GM18502 (cell line): ENCODE data around the gene ITGA8.

ENCODE experiments used
- ATAC-seq: cut with Tn5 transposase; IDR thresholded peaks from one replicate; pipeline ENCODE4 v1.9.1; 2021; ENCODE audit warnings: mild to moderate bottlenecking; ENCODE audit not compliant: unreplicated experiment, poor library complexity

Gene ITGA8

DNA sequence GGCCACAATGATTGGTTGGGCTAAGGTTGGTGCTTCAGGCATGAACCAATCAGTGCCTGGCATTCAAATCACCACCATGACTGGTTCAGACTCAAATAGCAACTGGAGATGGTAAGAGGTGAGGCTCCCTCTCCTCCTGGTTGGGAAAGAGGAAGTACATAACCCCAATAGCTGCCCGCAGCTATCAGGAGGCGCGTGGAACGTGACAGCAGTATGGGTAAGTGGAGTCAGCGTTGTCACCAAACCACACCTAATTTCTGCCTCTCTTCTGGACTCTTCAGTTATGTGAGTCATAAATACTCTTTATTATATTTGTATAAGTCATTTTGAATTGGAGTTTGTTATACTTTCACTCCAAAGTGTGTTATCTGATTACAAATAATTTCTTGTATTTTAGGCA, 17.9 kb upstream of the ITGA8 start:
- no peak for ATAC-seq

DNA sequence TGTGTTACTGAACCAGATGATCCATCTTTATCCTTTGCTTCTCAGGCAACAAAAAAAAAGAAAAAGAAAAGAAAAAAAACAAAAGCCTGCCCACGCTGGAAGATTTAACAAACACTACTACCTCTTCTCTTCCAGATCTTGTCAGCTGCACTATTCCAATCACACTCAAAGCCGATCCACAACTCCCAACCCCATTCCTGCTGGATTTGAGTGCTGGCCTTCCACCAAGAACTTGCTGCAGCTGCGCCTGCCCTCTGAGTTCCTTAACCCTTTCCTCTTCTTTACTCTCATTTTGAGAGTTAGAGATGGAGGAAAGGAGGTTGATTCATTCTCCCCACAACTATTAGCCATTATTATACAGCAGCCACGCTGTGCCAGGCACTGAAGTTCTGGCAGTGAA, 16.0 kb upstream of the ITGA8 start:
- ATAC-seq: no peak

DNA sequence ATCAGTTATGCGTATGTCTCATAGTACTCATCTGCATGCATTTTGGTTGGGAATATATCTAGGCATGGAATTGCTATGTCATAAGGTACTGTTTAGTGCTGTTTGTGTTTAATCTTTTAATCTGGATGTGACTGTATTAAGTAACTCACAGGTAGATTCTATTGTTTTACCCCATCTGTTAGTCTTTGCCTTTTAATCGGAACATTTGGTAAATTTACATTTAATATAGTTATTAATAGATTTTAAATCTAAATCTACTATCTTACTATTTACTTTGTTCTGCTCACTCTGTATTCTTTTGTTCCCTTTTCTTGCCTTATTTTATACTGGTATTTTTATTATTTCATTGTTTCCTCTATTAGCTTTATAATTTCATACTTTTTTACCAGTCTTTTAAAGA, 10.6 kb upstream of the ITGA8 start:
- no peak for ATAC-seq

DNA sequence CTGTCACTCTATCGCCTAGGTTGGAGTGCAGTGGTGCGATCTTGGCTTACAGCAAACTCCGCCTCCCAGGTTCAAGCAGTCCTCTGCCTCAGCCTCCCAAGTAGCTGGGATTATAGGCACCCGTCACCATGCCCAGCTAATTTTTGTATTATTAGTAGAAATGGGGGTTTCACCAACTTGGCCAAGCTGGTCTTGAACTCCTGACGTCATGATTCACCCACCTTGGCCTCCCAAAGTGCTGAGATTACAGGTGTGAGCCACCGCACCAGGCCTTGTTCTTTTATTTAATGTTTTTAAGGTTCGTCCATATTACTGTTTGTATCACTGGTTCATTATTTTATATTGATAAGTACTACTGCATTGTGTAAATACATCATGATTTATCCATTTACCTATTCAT, 10.2 kb upstream of the ITGA8 start:
- no peak for ATAC-seq

DNA sequence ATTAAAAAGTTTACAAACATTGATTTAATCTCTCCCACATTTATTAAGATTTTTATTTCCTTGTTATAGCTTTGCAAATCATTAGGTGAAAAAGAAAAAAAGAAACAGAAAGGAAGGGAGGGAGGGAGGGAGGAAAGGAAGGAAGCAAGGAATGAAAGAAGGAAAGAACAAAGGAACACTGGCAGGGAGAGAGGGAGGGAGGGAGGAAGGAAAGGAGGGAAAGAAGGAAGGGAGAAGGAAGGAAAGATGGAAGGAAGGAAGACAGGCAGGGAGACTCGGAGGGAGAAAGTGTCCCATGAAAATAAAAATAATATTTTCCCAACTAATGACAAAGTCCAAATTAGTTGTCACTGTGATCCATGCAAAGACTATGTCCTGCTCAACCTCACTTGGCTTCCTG, 6.3 kb upstream of the ITGA8 start:
- no peak for ATAC-seq

DNA sequence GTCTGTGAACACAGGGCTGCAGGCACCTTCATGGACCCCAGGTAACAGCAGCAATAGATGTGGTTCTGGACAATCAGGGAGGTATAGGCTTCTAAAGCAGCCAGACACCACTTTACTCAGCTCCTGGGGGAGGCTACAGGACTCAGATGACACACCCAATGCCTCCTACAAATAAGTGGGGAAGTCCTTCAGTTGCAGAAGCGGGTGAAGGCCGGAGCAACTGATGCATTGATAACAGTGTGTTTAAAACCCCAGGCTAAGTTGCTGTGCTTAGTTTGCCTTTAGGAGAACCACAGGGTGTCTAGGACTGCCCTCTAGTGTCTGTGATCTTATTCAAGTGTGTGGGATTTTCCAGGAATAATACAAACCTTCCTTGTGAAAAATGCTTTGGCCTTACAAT, 5.9 kb upstream of the ITGA8 start:
- no peak for ATAC-seq

DNA sequence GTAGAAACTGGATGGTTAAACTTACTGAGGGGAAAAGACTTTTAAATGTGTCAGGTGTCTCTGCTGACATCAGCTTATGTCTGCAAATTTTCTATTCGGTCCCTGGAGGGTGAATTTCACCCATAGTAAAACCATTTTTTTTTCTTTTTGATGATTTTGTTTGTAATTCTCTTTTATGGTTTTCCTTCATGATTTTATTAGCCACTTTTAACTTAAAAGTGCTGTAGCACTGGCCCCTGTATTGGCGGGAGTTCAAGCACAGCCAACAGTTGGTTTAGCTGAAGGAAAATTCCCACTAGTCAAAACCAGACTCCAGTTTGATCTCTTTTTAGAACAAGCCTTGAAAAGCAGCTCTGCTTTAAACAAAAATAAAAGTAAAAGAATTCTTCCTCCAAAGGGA, 5.0 kb upstream of the ITGA8 start:
- ATAC-seq: no peak

DNA sequence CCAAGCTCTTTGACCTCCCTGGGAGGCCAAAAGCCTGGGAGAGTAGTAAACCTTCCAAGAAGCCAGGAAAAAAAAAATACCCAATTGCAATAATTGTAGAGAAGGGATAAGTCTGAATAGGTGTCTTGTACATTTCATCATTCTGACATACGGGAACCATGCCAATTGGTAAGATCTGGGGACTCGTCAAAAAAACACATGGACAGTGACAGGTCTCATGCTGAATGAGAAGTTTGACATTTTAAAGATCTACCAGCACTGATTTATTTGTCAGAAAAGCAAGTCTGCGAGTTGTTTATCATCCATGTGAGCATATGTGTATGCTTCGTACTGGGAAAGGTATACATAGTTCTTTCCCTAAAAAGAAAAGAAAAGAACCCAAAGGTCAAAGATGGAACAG, 4.1 kb upstream of the ITGA8 start:
- ATAC-seq: no peak

DNA sequence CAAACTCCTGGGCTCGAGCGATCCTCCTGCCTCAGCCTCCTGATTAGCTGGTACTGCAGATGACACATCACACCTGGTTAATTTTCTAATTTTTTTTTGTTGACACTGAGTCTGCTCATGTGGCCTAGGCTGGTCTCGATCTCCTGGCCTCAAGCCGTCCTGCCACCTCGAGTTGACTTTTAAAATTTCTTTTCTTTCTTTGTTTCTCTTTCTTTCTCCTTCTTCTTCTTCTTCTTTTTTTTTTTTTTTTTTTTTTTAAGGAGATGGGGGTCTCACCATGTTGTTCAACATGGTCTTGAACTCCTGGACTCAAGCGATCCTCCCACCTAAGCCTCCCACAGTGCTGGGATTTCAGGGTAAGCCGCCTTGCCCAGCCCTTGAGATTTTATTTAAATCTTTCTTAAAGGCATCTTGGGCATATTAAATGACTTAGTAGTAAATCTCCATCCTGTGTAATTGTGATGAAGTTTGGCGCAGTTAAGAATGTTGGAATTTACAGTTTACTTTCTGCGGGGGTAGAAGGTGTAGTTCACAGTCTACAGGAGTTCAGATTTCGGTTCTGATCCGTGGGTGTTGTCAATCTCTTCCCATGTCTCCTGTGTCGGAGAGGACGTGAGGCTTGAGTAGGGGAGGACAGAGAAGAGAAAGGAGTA, 1.0 kb upstream of the ITGA8 start:
- no peak for ATAC-seq

DNA sequence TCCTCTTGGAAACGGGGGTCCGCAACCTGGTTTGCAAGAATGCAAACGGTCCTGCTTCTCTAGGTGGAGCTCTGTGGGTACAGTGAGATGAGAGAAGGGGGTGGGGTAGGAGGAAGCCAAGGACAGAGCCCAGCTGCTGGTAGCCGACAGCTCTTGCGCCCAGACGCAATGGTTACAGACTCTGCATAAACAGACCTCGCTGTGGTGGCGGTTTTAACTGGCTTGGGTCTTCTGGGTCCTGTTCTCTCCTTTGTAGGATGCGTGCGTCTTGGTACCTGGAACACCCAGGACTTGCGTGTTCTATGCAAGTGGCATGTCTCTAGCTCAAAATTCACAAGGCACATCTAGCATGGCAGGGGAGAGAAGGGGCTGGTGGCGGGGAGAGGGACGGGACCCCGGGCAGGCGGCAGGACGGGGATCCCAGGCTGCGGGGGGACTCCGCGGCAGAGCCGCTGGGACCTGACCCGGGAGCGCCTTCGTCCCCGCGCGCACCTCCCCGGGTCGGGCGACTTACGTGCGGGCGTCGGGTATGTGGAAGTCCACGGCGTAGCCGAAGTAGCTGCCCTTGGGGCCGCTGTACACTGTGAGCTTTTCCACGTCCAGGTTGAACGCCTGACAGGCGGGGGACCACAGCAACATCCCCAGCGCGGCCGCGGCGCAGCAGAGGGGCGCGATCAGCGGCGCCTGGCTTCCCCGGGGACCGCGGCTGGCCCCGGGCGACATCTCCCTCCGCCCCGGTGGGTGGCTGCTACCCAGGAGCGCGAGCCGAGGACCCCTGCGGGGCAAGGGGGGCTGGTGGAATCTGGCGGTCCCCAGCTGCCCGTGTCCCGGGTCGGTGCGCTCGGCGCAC, 448 bp downstream of the ITGA8 start:
- no peak for ATAC-seq

DNA sequence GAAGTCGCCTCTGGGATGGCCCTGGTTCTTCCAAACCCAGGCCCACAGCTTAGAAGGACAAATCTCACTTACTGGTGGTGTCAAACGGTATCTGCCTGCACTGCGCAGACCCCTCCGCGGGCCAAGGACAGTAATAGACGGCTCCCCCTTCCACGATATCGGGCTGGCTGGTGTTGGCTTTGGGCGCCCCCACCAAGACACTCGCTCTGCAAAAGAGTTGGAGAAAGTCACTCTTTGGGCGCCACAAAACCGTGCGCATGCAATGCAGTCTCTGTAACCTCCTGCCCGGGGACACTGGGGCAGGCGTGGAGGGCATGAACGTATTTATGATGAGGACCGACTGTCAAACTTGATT, 1.1 kb downstream of the ITGA8 start:
- no peak for ATAC-seq

DNA sequence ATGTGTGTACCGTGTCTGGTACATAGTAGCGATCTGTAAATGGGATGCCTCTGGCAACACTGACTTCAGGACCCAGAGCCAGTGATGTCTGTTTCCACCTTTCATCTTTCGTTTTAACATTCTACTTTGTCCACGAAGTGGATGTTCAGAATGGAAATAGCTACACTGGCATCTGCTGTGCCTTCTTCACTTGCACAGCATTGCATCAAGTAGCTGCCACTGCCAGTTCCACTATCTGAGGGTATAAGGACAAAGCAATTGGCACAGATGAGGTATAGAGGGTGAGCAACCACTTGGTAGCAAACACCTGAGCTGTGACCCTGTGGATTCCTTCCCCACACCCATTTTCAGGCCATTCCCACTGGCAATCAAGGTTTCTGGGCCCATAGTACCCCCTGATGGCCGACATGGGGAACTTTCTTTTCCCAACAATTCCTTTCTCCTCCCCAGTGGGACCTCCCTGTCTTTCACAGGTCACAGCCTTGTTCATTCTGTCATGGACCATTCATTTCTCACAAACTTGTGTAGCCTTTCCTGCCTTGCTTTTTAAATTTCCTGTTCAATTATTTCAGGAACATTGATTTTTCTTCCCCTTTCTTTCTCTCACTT, 4.0 kb downstream of the ITGA8 start:
- no peak for ATAC-seq

DNA sequence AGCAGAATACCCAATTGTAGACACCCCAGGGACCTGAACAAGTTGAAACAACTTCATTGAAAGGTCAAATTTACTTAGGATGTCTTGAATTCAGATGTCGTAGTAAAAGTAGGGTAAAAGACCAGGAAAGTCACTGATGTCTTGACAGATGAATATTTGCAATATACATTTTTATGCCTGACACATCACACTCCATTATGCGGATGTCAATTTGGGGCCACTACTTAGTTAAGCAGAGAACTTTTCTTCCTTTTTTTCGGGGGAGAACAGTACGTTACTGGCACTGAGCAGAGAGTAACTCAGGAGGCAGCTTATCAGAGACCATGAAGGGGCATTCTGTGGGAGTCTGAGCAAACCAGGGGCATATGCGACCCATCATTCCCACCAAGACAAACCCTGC, 4.9 kb downstream of the ITGA8 start:
- no peak for ATAC-seq

DNA sequence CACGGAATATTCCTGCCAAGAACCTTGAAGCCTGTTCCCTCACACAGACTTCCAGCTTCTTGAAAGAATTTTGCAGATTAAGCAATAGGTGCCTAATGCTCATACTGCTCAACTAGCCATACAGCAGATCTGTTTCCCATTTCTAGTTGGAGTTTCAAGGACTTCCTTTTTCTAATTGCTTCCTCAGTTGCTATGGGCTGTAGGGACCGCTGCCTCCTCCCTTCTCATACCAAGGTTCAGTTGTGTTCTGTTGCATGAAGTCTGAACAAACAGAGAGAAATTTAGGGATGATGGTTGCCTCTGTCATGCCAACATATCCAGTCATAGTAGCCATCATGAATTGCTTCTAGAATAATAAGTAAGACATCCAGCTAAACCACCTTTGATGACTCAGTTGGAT, 6.8 kb downstream of the ITGA8 start:
- no peak for ATAC-seq

DNA sequence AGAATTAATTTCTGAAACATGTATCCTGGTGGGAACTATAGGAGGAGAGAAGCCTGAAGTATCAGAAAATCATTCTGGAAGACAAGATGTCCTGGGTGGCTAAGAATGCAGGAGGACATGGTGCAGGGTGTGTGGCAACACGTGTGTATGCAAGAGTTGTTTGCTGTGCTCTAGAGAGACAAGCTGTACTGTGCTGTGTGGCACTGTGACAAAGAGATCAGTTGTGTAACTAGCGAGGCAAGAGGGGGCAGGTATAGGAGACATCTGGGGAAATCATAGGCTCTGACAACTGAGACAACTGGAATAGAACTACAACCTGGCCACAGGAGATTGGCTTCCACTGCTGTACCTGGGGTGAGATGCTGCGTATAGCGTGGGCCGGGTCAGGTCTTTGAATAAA, 9.3 kb downstream of the ITGA8 start:
- no peak for ATAC-seq

DNA sequence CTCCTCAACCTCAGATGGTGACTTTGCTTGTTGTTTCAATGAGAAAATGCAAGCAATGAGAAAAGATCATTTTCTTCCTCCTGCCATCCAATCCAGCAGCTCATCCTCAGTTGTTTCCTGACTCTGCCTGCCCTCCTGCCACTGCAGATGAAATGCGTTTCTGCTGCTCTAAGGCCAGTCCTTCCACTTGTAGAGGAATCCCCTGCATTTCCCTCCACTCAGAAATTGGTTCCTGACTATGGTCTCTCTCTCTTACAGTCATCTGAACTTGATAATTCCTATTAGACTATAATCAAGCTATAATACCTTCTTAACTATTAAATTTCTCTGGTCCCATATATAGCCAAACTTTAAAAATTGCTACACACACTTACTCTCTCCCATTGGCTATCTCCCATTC, 14.4 kb downstream of the ITGA8 start:
- ATAC-seq: no peak

DNA sequence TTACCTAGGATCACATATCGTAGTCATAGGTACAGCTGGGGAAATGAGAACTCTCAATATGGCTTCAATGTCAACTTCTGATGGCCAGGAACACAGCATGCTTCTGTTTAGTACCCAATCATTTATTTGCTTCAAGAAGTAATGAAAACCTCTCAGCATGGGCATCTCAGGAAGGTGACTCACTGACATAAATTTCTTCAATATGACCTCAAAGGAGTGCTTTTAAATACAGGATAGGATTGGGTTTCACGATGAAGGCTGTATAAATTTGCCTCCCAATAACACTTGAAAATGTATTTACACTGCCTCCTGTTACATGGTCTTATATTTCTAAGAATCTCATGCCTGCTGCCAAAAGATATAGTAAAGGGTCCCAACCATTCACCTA, 15.1 kb downstream of the ITGA8 start:
- no peak for ATAC-seq

DNA sequence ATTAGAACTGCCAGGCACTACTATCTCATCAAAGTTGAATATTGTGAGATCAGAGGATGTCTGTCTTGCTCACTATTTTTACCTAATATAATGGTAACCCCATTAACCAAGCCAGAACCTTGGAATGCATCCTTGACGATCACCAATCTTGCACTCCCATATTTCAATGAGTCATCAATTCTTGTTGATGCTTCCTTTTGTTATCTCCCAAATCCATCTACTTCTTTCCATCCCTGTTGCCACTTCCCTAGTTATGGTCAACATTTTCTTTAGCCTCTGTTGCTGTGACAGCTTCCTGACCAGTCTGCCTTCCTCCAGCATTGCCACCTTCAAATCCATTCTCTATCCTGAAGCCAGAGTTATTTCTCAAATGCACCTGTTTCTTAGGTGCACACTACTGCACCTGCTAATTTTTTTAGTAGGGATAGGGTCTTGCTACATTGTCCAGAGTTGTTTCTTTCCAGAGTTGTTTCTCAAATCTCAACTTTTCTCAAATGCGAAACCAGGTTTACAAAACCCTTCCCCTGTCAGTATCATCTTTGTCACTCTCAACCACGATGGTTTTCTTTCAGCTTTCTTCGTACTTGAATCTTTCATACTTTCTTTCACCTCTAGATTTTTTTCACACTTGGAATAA, 15.7 kb downstream of the ITGA8 start:
- ATAC-seq: no peak

DNA sequence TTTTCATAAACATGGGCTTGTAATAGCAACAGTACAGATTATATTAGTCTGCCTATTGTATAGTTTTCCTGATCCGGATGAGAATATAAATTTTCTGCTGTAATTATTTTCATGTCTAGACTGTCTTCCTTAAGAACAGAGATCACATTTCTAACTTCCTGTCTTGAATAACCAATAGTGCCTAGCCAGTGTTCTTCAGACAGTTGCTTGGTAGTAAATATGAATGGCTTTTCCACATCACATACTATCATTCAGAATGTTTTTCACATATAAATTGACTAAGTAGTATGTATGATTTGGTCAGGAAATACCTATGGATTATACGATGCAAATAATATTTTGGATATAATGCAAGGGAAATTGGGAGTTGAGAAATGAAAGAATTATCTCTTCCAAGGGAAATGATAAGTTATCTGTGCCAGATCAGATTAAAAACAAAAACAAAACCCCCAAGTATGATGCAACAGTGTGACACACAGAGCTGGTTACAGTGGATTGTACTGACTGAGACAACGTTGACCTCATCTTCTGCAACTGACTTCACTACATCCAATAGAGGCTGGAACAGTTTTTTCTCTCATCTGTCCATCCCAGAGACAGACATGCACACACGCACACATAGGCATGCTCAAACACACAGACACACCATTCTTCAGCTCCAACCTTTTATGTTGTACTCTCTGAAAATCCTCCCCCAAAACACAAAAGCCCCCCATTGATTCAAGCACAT, 16.4 kb downstream of the ITGA8 start:
- ATAC-seq: no peak

DNA sequence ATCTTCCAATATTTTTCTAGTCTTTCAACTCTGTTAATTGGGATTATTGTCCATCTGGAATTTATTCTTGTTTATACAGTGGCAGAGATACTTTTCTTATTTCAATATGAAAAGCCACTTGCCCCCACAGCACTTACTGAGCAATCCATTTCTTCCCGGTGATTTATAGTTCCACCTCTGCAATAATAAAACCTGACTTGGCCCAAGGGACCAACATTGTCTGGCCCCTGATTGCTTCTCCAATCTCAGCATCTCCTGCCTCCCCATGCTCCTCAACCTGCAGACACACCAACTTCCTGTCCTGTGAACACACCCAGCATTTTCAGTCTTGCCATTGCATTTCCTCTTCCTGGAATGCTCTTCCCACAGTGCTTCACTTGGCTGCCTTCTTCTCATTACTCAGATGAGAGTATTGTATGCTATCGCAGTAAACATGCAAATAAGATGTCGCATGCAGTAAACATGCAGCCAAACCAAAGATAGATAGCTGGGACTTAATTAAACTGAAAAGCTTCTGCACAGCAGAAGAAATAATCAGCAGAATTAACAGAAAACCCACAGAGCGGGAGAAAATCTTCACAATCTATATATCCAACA, 19.5 kb downstream of the ITGA8 start:
- no peak for ATAC-seq
